Fibroblast of peridontal ligament (primary cell): ENCODE results near the gene RRM1.

Experiments used
- DNase-seq: peaks from one replicate; pipeline ENCODE4 v3.0.0-alpha.2; 2010; ENCODE audit errors: extremely low read depth

The RRM1 gene

DNA sequence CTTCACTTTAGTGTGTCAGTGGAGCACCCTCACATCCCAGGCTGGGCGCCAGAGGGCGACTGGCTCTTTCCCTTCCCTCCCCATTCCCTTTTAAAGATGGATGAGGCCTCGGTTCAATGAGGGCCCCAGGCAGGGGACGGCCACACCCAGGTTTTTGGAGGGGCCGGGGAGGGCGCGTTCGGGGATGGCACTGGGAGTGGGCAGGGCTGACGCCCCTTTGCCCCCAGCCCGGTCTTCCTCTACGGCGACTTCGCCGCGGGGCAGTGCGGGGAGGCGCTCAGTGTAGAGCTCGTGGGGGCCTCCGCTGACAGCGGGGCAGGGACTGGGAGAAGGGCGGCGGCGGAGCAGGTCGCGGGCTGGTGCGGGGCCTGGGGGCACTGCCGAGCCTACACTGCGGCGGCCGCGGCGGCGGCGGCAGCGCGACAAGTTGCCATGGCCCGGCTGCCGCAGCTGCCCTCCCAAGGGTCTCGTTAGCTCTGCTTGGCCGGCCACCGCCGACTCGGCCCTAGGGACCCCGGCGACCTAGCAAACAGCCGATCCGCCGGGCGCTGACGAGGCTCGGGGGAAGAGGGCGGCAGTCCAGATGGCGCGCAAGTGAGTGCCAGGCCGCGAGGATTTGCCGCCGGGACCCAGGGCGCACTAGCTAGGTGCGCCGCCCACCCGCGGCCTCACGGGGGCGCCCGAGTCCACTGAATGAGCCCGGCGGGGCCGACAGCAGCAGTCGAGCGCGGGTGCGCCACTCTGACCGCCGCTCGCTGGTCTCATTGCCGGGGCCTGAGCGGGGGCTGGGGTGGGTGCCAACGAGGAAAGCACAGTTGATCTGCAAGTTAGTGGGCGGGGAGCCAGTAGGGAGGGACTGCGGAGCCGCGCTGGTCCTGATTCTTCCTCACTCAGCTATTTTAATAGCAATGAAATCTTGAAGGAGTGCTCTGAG is 92.7 kb downstream of the RRM1 start:
- peak; percentile 86 for DNase-seq
